ENCODE data around the gene LZIC. TPM values are rescaled to one million over a fixed set of nuclear protein-coding genes. Genes with fewer than 3 reads are reported as not detected.
A peak's percentile ranks its signal among the peaks of the same experiment; 100 is the strongest.

The LZIC gene
- total and polyA plus RNA-seq, 3 donors from 2014 or later, result 48.6 to 104 (median 49.4) TPM

- peak; percentile 75 for DNase-seq
- H3K4me3 ChIP-seq, result no peak overlapping the region
- H3K9me3 ChIP-seq, result no peaks in the 10 kb centered on the region
- no peaks in the 10 kb centered on the region for H3K27me3 ChIP-seq
- no peaks in the 10 kb centered on the region for H3K36me3 ChIP-seq (ENCODE audit: low read depth, missing control alignments)
- TF ChIP-seq CTCF (IDR thresholded peaks at IDR 0.05), result no peak
- TF ChIP-seq POLR2A (IDR thresholded peaks at IDR 0.05), result no peak
- WGBS, 2 donors, result 42 to 51% methylated on average over 5 to 6 of the region's 6 CpGs
- peak overlapping the region in 1 of 2 donors; percentile 0 for H3K27ac ChIP-seq
- peaks cover 23% of the 10 kb centered on the region for H3K4me1 ChIP-seq
- intact Hi-C loops (cut with DNase I; ENCODE audit: low total_unique reads), result no loop called here
These were observed 52.9 kb downstream of the LZIC start for GRCh38 chr1:9890224-9890731.

- DNase-seq, result no peak
- WGBS, 2 donors, result 88 to 90% methylated on average over 8 of the region's 8 CpGs
- no peak overlapping the region for H3K4me3 ChIP-seq
- peaks cover 23% of the 10 kb centered on the region for H3K4me1 ChIP-seq
- no peak overlapping the region for H3K27ac ChIP-seq
- H3K27me3 ChIP-seq, result no peaks in the 10 kb centered on the region
- intact Hi-C loops (cut with DNase I; ENCODE audit: low total_unique reads), result no loop called here
- H3K36me3 ChIP-seq (ENCODE audit: low read depth, missing control alignments), result no peaks in the 10 kb centered on the region
- no peaks in the 10 kb centered on the region for H3K9me3 ChIP-seq
- TF ChIP-seq CTCF (IDR thresholded peaks at IDR 0.05) (no peak), POLR2A (IDR thresholded peaks at IDR 0.05) (no peak)
These were observed 53.8 kb downstream of the LZIC start for GRCh38 chr1:9889411-9889810.

- intact Hi-C loops (cut with DNase I; ENCODE audit: low total_unique reads), result no loop called here
- H3K27ac ChIP-seq, result no peak overlapping the region
These were observed 54.3 kb downstream of the LZIC start for GRCh38 chr1:9888886-9889285.

GRCh38 chr1:9887070-9887469 lies 56.1 kb downstream of the LZIC start:
- DNase-seq, result no peak
- intact Hi-C loops (cut with DNase I; ENCODE audit: low total_unique reads), result no loop called here
- Histone ChIP-seq H3K27ac (no peak overlapping the region), H3K4me1 (peaks cover 16% of the 10 kb centered on the region), H3K9me3 (no peaks in the 10 kb centered on the region), H3K4me3 (no peak overlapping the region), H3K36me3 (ENCODE audit: low read depth, missing control alignments) (no peaks in the 10 kb centered on the region), H3K27me3 (no peaks in the 10 kb centered on the region)
- 95 to 96% methylated on average over 4 of the region's 4 CpGs for WGBS, 2 donors
- TF ChIP-seq CTCF (IDR thresholded peaks at IDR 0.05) (no peak), POLR2A (IDR thresholded peaks at IDR 0.05) (no peak)

More at GRCh38 chr1:9888886-9889285, 54.3 kb downstream of the LZIC start:
- DNase-seq, result no peak
- Histone ChIP-seq H3K36me3 (ENCODE audit: low read depth, missing control alignments) (no peaks in the 10 kb centered on the region), H3K4me1 (peaks cover 23% of the 10 kb centered on the region), H3K4me3 (no peak overlapping the region), H3K27me3 (no peaks in the 10 kb centered on the region), H3K9me3 (no peaks in the 10 kb centered on the region)
- WGBS, 2 donors, result 74 to 79% methylated on average over 4 to 9 of the region's 9 CpGs
- TF ChIP-seq POLR2A (IDR thresholded peaks at IDR 0.05) (no peak), CTCF (IDR thresholded peaks at IDR 0.05) (no peak)

- Histone ChIP-seq H3K36me3 (ENCODE audit: low read depth, missing control alignments) (no peaks in the 10 kb centered on the region), H3K27me3 (no peaks in the 10 kb centered on the region), H3K4me1 (peaks cover 16% of the 10 kb centered on the region), H3K27ac (no peak overlapping the region), H3K9me3 (no peaks in the 10 kb centered on the region), H3K4me3 (no peak overlapping the region)
- intact Hi-C loops (cut with DNase I; ENCODE audit: low total_unique reads), result no loop called here
- TF ChIP-seq CTCF (IDR thresholded peaks at IDR 0.05), result no peak
- no peak for TF ChIP-seq POLR2A (IDR thresholded peaks at IDR 0.05)
- WGBS, 2 donors, result 74 to 91% methylated on average over 14 to 17 of the region's 17 CpGs
- DNase-seq, result no peak
These were observed 57.0 kb downstream of the LZIC start for GRCh38 chr1:9886092-9886742.

Measured in testis (tissue), 3 donors.